Suprapubic skin (tissue), 4 donors: ENCODE measurements around the gene MYOM3. TPM values are rescaled to one million over a fixed set of nuclear protein-coding genes. Genes with fewer than 3 reads are reported as not detected.
"Not testable (repeated sequence)": the region's sequence is repeated elsewhere in the genome, so short reads cannot be mapped to it uniquely, and the experiment has no call there.

Experiments
- DNase-seq, 2 donors: peaks; one replicate each; pipeline ENCODE4 v3.0.0-alpha.2; 2019; ENCODE audit warnings: low spot score in 2 of 2
- H3K27ac ChIP-seq: fragments of 200-600 bp; sonication (generic); one replicate; pipeline ENCODE4 v1.5.1; 2019
- H3K27me3 ChIP-seq: fragments of 200-600 bp; sonication (generic); one replicate; pipeline ENCODE4 v1.5.1; 2019
- H3K36me3 ChIP-seq: fragments of 200-600 bp; sonication (generic); one replicate; pipeline ENCODE4 v1.5.1; 2019
- H3K4me1 ChIP-seq: fragments of 200-600 bp; sonication (generic); one replicate; pipeline ENCODE4 v1.5.1; 2019
- H3K4me3 ChIP-seq: fragments of 200-600 bp; sonication (generic); one replicate; pipeline ENCODE4 v1.5.1; 2019; ENCODE audit warnings: mild to moderate bottlenecking
- H3K9me3 ChIP-seq: fragments of 200-600 bp; sonication (generic); one replicate; pipeline ENCODE4 v1.5.1; 2019
- CTCF ChIP-seq, 2 donors: fragments of 200-600 bp in 1 of 2; fragments of 450-650 bp in 1 of 2; sonication (generic) in 1 of 2; IDR thresholded peaks; one replicate each; pipeline ENCODE4 v1.5.1; 2016 to 2019; ENCODE audit warnings: antibody characterized with exemption in 2 of 2, mild to moderate bottlenecking in 1 of 2, moderate library complexity in 1 of 2
- EP300 ChIP-seq: sonication (generic); formaldehyde crosslinking; IDR thresholded peaks from one replicate; pipeline ENCODE4 v1.6.1; 2017; ENCODE audit warnings: antibody characterized with exemption
- POLR2A ChIP-seq, 2 donors: fragments of 450-650 bp; IDR thresholded peaks; one replicate each; pipeline ENCODE4 v1.6.1; 2017; ENCODE audit warnings: antibody characterized with exemption in 2 of 2, mild to moderate bottlenecking in 2 of 2, moderate library complexity in 2 of 2
- POLR2AphosphoS5 ChIP-seq, 3 donors: sonication (generic); formaldehyde crosslinking; IDR thresholded peaks; one replicate each; pipeline ENCODE4 v1.6.1; 2017; ENCODE audit warnings: antibody characterized with exemption in 3 of 3
- WGBS: methylation state at CpG from one replicate; pipeline ENCODE4 v1.1.5; 2018; 5-methylcytosine and 5-hydroxymethylcytosine counted together
- total RNA-seq, 4 donors: library from RNA; depleted of rRNA; stranded (reverse); fragments of >200 nt; gene quantifications; one replicate each; pipeline ENCODE4 v1.1.0, GENCODE V29; 2016

MYOM3 gene
- total RNA-seq, 4 donors from 2014 or later, result 1.5 to 2.3 (median 2.1) TPM

GRCh38 chr1:24020470-24020869 lies 91.5 kb downstream of the MYOM3 start:
- H3K36me3 ChIP-seq, result no peaks in the 10 kb centered on the region
- peak overlapping the region; percentile 76 for H3K27ac ChIP-seq
- DNase-seq, result no peak
- no peaks in the 10 kb centered on the region for H3K27me3 ChIP-seq
- WGBS, result 83% methylated on average over 3 of the region's 3 CpGs
- H3K4me3 ChIP-seq, result no peak overlapping the region
- peaks cover 44% of the 10 kb centered on the region for H3K4me1 ChIP-seq
- no peaks in the 10 kb centered on the region for H3K9me3 ChIP-seq
- TF ChIP-seq EP300 (no peak), POLR2A (IDR thresholded peaks at IDR 0.05) (no peak), POLR2AphosphoS5 (IDR thresholded peaks at IDR 0.05) (no peak), CTCF (IDR thresholded peaks at IDR 0.05) (no peak)

GRCh38 chr1:24020025-24020424 lies 91.9 kb downstream of the MYOM3 start:
- DNase-seq, result no peak
- Histone ChIP-seq H3K9me3 (no peaks in the 10 kb centered on the region), H3K27ac (peak overlapping the region; percentile 88), H3K27me3 (no peaks in the 10 kb centered on the region), H3K4me3 (no peak overlapping the region), H3K4me1 (peaks cover 44% of the 10 kb centered on the region), H3K36me3 (no peaks in the 10 kb centered on the region)
- no peak for TF ChIP-seq EP300
- no peak for TF ChIP-seq CTCF (IDR thresholded peaks at IDR 0.05)
- no peak for TF ChIP-seq POLR2A (IDR thresholded peaks at IDR 0.05)
- TF ChIP-seq POLR2AphosphoS5 (IDR thresholded peaks at IDR 0.05), result no peak
- WGBS, result 59% methylated on average over 5 of the region's 5 CpGs

- DNase-seq, result peak; percentile 96 to 97
- no peaks in the 10 kb centered on the region for H3K36me3 ChIP-seq
- H3K27me3 ChIP-seq, result no peaks in the 10 kb centered on the region
- peaks cover 44% of the 10 kb centered on the region for H3K4me1 ChIP-seq
- no peak overlapping the region for H3K4me3 ChIP-seq
- TF ChIP-seq EP300 (no peak), POLR2AphosphoS5 (IDR thresholded peaks at IDR 0.05) (peak in 2 of 3 donors; percentile 68 to 96)
- peak overlapping the region; percentile 88 for H3K27ac ChIP-seq
- 31% methylated on average over 20 of the region's 20 CpGs for WGBS
- no peaks in the 10 kb centered on the region for H3K9me3 ChIP-seq
These were observed 93.0 kb downstream of the MYOM3 start for GRCh38 chr1:24018611-24019580.

GRCh38 chr1:24015221-24016210 lies 96.4 kb downstream of the MYOM3 start:
- no peaks in the 10 kb centered on the region for H3K9me3 ChIP-seq
- peaks cover 32% of the 10 kb centered on the region for H3K4me1 ChIP-seq
- peak in 1 of 2 donors; percentile 57 for DNase-seq
- no peaks in the 10 kb centered on the region for H3K36me3 ChIP-seq
- TF ChIP-seq POLR2A (IDR thresholded peaks at IDR 0.05) (no peak), POLR2AphosphoS5 (IDR thresholded peaks at IDR 0.05) (peak in 1 of 3 donors; percentile 76)
- no peaks in the 10 kb centered on the region for H3K27me3 ChIP-seq
- peak overlapping the region; percentile 65 for H3K27ac ChIP-seq
- no peak overlapping the region for H3K4me3 ChIP-seq
- 49% methylated on average over 6 of the region's 6 CpGs for WGBS

GRCh38 chr1:24012878-24013277 lies 99.1 kb downstream of the MYOM3 start:
- H3K27ac ChIP-seq, H3K36me3 ChIP-seq, H3K4me3 ChIP-seq, DNase-seq, H3K9me3 ChIP-seq, H3K27me3 ChIP-seq: not testable (repeated sequence)
- H3K4me1 ChIP-seq, result peaks cover 17% of the 10 kb centered on the region
- WGBS, result 96% methylated on average over 8 of the region's 8 CpGs

GRCh38 chr1:24010650-24011049 lies 101.3 kb downstream of the MYOM3 start:
- Histone ChIP-seq H3K4me1 (peaks cover 14% of the 10 kb centered on the region), H3K27me3 (no peaks in the 10 kb centered on the region), H3K27ac (no peak overlapping the region), H3K9me3 (no peaks in the 10 kb centered on the region), H3K4me3 (no peak overlapping the region), H3K36me3 (no peaks in the 10 kb centered on the region)
- TF ChIP-seq POLR2A (IDR thresholded peaks at IDR 0.05), result no peak
- TF ChIP-seq CTCF (IDR thresholded peaks at IDR 0.05), result no peak
- no peak for TF ChIP-seq EP300
- TF ChIP-seq POLR2AphosphoS5 (IDR thresholded peaks at IDR 0.05), result no peak
- 41% methylated on average over 5 of the region's 5 CpGs for WGBS
- DNase-seq, result no peak
